ENCODE data around the gene SHTN1.

GRCh38 chr10:116926426-116926825 is 78.6 kb downstream of the SHTN1 start:
- no peak for TF ChIP-seq ZNF8 (CRISPR knock-in tag; IDR thresholded peaks at IDR 0.05)
- TF ChIP-seq RARB (CRISPR knock-in tag; IDR thresholded peaks at IDR 0.05): no peak
- no peak for TF ChIP-seq ZNF70 (CRISPR knock-in tag; IDR thresholded peaks at IDR 0.05)
- TF ChIP-seq OSR1 (CRISPR knock-in tag; IDR thresholded peaks at IDR 0.05): no peak
- TF ChIP-seq GLIS3 (CRISPR knock-in tag; IDR thresholded peaks at IDR 0.05): no peak
- no peak for TF ChIP-seq ZFP30 (CRISPR knock-in tag; IDR thresholded peaks at IDR 0.05)
- TF ChIP-seq, protein P1, sequence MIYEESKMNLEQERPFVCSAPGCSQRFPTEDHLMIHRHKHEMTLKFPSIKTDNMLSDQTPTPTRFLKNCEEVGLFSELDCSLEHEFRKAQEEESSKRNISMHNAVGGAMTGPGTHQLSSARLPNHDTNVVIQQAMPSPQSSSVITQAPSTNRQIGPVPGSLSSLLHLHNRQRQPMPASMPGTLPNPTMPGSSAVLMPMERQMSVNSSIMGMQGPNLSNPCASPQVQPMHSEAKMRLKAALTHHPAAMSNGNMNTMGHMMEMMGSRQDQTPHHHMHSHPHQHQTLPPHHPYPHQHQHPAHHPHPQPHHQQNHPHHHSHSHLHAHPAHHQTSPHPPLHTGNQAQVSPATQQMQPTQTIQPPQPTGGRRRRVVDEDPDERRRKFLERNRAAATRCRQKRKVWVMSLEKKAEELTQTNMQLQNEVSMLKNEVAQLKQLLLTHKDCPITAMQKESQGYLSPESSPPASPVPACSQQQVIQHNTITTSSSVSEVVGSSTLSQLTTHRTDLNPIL (CRISPR knock-in tag; IDR thresholded peaks at IDR 0.05; ENCODE audit: low read depth): no peak

All from SK-N-SH treated with all-trans-retinoic acid at 6 μM for 48 hours (cell line).